Astrocyte of the cerebellum (primary cell): Measurements from ENCODE around the gene IL4R.

Experiments used
- DNase-seq: peaks from one replicate; pipeline ENCODE4 v3.0.0-alpha.2; 2011; ENCODE audit warnings: low read depth
- H3K4me3 ChIP-seq: 2 replicates; pipeline ENCODE4 v1.5.1; 2011; ENCODE audit warnings: mild to moderate bottlenecking, low read depth, low read length, moderate library complexity
- in situ Hi-C: cut with HindIII; loops from 2 replicates; pipeline ENCODE4 v1.10.0; 2017; ENCODE audit warnings: low sequenced_read_pairs
- TF ChIP-seq, protein P1 (sequence below): IDR thresholded peaks from 2 replicates; pipeline ENCODE4 v1.5.1; 2012; ENCODE audit warnings: low read length, low read depth, moderate library complexity, mild to moderate bottlenecking; ENCODE audit errors: missing control alignments

Gene IL4R

DNA sequence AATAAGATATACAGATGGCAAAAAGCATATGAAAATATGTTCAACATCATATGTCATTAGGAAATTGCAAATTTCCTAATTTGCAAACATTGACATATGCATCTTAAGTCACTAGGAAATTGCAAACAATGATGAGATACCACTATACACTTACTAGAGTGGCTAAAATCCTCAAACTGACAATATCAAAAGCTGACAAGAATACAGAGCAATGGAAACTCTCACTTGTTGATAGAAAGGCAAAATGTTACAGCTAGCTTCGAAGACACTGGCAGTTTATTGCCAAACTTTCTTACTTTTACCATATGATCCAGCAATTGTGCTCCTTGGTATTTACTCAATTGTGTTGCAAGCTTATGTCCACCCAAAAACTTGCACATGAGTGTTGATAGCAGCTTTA, 5.0 kb upstream of the IL4R start:
- DNase-seq, result no peak
- in situ Hi-C loops, result no loop called here
- H3K4me3 ChIP-seq, result no peak overlapping the region
- TF ChIP-seq, protein P1, sequence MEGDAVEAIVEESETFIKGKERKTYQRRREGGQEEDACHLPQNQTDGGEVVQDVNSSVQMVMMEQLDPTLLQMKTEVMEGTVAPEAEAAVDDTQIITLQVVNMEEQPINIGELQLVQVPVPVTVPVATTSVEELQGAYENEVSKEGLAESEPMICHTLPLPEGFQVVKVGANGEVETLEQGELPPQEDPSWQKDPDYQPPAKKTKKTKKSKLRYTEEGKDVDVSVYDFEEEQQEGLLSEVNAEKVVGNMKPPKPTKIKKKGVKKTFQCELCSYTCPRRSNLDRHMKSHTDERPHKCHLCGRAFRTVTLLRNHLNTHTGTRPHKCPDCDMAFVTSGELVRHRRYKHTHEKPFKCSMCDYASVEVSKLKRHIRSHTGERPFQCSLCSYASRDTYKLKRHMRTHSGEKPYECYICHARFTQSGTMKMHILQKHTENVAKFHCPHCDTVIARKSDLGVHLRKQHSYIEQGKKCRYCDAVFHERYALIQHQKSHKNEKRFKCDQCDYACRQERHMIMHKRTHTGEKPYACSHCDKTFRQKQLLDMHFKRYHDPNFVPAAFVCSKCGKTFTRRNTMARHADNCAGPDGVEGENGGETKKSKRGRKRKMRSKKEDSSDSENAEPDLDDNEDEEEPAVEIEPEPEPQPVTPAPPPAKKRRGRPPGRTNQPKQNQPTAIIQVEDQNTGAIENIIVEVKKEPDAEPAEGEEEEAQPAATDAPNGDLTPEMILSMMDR, result no peak

DNA sequence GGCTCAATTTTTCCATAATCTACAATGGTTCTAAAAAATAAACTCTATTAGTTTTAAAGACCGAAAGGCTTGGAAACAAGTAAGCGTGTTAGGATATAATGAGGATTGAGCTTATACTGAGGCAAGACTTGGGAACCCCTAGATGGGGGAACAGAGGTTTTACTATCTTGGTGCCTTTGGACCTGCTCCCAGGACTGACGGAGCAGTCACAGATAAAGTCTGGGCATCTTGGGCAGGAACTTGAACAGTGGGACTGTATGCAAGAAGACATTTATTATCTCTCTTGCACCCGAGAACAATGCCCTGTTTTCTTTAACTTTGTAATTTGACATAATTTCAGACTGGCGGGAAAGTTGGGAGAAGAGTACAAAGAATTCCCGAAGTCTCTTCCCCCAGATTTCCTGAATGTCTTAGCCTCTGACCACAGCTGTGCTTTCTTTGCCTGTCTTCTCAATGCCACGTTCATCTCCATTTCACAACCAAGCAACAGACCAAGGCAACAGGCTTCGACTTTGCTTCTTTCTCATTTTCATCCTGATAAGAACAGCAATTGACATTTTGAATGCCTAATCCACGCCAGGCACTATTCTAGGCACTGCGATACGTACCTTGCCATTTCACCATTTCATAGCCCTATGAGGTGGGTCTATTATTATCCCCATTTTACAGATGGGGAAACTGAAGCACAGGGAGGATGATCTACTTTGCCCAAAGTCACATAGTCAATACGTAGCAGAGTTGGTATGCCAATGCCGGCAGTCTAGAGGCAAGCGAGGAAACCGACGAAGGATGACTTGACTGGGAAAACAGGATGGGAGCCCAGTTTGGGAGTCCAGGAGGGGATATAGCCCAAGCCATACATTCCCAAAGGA, 3.0 kb upstream of the IL4R start:
- no peak overlapping the region for H3K4me3 ChIP-seq
- in situ Hi-C loops, result no loop called here
- no peak for DNase-seq
- TF ChIP-seq, protein P1, result no peak

DNA sequence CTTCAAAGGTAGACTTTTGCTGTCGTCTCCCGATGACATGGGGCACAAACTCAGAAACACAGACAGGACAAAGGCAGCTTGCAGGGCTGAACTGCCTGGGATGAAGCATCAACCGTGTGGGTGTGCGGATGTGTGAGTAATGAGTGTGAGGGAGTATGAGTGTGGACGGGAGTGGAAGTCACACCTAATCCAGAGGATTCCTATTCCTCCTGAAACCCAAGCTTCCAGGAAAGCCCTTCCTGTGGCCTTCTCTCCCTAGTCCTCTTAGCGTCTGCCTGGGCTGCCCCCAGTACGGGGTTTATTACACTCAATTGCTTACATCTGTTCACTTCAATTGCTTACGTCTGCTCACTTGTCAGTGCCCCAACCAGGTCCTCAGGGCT, 2.3 kb upstream of the IL4R start:
- in situ Hi-C loops, result no loop called here
- no peak overlapping the region for H3K4me3 ChIP-seq
- TF ChIP-seq, protein P1, result no peak
- no peak for DNase-seq

DNA sequence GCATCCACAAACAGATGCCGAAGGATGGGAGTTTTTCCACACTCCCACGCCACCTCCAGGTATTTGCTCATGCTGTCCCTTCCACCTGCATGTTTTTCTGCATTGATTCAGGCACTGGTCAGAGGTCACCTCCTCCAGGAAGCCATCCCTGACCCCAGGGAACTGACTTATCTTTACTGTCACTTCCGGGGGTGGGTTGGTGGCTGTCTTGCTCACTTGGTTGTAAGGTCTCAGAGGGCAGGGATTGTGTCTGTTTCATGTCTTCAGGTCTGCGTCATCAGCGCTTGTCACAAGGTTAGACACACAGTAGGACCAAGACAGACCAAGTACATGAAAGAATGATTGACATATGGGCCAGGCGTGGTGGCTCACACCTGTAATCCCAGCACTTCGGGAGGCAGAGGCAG, 1.9 kb upstream of the IL4R start:
- TF ChIP-seq, protein P1, result no peak
- DNase-seq, result no peak
- in situ Hi-C loops, result no loop called here
- H3K4me3 ChIP-seq, result no peak overlapping the region

DNA sequence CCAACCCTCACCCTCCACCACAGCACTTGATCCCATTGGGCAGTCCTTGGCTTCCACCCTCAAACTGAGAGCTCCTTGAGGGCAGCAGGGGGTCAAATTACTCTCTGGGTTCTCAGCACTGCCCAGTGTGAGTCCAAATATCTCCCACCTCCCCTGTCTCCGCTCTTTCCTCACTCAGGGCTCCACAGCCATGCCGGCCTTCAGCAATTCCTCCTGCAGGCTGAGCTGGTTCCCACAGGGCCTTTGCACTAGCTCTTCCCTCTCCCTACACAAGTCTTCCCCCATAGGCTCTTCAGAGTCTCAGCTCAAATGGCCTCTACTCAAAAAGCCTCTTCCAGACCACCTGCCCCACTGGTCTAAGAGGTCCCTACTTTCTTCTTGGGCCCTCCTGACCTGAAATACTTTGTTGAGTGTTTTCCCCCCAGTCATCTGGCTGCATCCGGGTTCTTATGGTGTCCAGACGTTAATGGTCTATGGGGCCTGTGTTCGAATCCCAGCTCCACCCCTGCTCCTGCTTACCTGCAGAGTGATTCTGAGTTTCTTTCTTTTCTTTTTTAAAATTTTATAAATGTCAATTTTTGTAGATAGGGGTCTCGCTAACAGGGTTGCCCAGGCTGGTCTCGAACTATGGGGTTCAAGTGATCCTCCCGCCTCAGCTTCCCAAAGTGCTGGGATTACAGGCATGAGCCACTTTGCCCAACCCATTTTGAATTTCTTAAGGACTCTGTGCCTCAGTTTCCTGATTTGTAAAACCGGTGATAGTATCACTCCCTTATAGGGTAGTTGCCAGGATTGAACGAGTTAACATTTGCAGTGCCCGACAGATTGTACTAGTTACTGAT, 973 bp upstream of the IL4R start:
- in situ Hi-C loops, result no loop called here

DNA sequence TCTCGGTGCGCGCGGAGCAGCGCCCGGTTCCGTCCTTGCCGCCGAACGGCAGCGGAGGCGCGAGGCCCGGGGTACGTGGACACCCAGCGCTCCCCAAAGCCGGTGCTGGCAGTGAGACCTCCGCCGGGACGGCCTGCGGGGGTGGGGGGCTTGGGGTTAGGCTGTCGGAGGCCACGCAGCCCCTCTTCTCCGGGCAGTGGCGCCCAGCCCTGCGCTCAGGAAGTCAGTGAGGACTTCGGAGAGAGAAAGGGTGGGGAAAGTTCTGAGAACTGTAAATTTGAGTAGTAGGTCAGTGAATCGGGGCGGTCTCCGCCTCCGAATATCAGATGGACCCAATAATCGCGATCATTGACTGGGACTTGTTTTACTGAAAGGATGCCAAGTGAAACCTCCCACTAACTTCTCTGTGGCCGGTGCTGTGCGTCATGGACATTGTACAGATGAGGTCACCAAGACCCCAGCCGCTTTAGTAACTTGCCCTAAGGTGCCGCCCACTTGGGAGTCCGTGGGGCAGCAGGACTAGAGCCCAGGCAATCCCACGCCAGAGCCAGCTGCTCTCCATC, 468 bp downstream of the IL4R start:
- DNase-seq, result peak; percentile 93
- peak overlapping the region; percentile 66 for H3K4me3 ChIP-seq
- in situ Hi-C loops, result no loop called here
- TF ChIP-seq, protein P1, result no peak

More for the DNA sequence above, 973 bp upstream of the IL4R start:
- DNase-seq, result no peak
- TF ChIP-seq, protein P1, result no peak
- peak overlapping the region; percentile 66 for H3K4me3 ChIP-seq
